Epithelial cell of esophagus (primary cell): ENCODE data around the gene PUM1.

Experiments
- DNase-seq: peaks from one replicate; pipeline ENCODE4 v3.0.0; 2010; ENCODE audit warnings: low read depth
- H3K4me3 ChIP-seq: 2 replicates; pipeline ENCODE4 v1.5.1; 2011; ENCODE audit warnings: mild to moderate bottlenecking, low read length, control low read depth
- TF ChIP-seq, protein P1 (sequence below): IDR thresholded peaks from 2 replicates; pipeline ENCODE4 v1.5.1; 2011; ENCODE audit warnings: low read depth, mild to moderate bottlenecking, low read length, control low read depth, inconsistent platforms; ENCODE audit not compliant: insufficient read depth; ENCODE audit errors: missing control alignments

PUM1 gene

DNA sequence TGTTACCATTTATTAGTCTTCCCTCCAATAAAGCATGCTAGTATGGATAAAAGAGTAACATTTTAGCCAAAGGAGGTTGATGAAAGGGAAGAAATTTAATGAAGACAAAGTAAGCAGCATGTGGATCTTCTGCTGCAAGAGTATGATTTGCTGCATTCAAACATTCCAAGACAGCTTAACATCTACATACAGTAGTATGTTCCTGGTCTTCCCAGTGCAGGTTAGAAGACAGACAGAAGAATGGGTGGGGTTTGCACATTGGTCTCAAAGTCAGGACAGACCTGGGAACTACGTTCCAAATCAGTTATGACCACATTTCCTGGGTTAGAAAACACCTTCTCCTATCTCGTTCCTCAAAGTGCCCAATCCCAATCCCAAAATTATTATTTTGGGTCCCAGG is 43.3 kb downstream of the PUM1 start:
- H3K4me3 ChIP-seq = no peak overlapping the region
- TF ChIP-seq, protein P1, sequence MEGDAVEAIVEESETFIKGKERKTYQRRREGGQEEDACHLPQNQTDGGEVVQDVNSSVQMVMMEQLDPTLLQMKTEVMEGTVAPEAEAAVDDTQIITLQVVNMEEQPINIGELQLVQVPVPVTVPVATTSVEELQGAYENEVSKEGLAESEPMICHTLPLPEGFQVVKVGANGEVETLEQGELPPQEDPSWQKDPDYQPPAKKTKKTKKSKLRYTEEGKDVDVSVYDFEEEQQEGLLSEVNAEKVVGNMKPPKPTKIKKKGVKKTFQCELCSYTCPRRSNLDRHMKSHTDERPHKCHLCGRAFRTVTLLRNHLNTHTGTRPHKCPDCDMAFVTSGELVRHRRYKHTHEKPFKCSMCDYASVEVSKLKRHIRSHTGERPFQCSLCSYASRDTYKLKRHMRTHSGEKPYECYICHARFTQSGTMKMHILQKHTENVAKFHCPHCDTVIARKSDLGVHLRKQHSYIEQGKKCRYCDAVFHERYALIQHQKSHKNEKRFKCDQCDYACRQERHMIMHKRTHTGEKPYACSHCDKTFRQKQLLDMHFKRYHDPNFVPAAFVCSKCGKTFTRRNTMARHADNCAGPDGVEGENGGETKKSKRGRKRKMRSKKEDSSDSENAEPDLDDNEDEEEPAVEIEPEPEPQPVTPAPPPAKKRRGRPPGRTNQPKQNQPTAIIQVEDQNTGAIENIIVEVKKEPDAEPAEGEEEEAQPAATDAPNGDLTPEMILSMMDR = no peak
- DNase-seq = no peak

DNA sequence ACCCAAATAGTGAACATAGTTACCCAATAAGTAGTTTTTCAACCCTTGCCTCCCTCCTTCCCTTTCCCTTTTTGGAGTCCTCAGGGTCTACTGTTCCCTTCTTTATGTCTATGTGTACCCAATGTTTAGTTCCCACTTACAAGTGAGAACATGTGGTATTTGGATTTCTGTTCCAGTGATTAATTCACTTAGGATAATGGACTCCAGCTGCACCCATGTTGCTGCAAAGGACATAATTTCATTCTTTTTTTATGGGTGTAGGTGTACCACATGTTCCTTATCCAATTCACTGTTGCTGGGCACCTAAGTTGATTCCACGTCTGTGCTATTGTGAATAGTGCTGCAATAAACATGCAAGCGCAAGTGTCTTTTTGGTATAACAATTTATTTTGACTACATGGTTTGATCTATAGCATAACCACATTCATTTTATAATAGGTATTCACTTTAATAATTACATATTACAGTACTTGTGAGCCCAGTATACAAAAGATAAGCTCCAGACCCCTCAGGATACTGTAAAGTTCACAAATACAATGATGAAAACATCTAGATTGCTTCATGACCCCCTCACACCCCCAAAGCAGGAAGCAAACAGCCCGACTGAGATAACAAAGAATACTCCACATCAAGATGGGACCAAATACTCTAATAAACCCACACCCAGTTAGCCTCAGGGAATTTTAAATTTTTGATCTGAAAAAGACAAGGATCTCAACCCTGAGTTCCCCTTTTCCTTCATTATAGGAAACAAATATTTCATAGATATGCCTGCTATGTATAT is 45.3 kb downstream of the PUM1 start:
- H3K4me3 ChIP-seq = no peak overlapping the region
- no peak for DNase-seq
- TF ChIP-seq, protein P1 = no peak

DNA sequence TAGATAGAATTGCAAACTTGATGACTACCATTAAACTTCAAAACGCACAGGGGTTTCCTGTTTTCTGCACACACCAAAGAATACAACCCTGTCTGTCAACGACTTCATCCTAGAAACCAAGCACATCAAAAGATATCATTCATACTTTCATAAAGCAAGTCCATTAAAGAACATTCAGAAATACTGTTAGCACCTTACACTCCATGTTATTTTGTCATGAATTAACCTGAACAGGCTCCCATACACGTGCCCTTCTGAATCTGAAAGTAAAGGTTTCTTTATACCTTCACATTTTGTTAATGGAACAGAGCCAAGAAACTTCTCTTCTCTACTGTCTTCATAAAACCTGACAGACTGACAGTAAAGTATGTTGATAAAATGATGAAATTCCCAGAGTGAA is 46.1 kb downstream of the PUM1 start:
- no peak overlapping the region for H3K4me3 ChIP-seq
- TF ChIP-seq, protein P1 = no peak
- DNase-seq = no peak

DNA sequence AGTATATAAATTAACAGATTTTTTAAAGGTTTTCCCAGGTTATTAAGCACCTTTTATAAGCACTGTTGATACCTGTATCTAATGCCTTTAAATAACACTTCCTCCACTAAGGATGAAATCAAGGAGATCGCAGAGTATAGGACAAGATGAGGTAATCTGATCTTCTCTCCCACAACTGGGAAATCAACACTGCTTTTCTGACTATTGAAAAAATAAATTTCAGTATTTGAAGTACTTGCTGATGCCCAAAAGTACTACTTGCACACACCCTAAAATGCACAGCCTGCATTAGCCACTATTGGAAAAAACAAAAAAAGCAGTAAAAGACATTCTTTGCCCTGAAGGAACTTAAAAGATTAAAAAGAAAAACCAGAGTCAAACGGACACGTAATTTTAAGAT is 48.6 kb downstream of the PUM1 start:
- TF ChIP-seq, protein P1 = no peak
- no peak overlapping the region for H3K4me3 ChIP-seq
- no peak for DNase-seq

DNA sequence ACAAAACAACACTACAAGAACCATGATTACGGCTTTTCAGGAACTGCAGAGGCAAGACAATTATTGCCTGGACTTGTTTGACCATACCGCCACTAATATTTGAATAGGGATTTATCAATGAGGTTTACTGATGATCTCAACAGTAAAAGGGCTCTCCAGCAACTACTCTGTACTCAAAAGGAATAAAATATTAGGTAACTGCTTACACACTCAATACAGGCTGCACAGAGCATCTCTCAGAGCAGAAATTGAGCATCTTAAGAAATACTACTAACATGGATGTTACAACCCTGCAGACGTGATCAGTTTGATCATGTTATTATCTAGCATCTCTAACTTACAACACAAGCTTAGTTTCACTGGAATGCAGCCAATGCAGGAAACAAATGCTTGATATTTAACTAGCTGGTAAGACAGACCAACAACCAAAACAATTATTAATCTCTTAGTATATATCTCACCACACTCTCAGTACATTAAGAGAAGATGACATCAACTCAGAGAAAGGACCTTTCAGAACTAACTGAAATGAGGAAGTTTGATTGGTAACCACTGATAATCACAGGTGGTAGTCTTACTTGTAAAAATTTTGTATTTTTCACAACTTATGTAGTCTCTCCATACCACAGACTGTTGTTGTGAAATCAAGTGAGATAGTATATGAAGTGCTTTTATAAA is 52.2 kb downstream of the PUM1 start:
- TF ChIP-seq, protein P1 = no peak
- peak; percentile 77 for DNase-seq

DNA sequence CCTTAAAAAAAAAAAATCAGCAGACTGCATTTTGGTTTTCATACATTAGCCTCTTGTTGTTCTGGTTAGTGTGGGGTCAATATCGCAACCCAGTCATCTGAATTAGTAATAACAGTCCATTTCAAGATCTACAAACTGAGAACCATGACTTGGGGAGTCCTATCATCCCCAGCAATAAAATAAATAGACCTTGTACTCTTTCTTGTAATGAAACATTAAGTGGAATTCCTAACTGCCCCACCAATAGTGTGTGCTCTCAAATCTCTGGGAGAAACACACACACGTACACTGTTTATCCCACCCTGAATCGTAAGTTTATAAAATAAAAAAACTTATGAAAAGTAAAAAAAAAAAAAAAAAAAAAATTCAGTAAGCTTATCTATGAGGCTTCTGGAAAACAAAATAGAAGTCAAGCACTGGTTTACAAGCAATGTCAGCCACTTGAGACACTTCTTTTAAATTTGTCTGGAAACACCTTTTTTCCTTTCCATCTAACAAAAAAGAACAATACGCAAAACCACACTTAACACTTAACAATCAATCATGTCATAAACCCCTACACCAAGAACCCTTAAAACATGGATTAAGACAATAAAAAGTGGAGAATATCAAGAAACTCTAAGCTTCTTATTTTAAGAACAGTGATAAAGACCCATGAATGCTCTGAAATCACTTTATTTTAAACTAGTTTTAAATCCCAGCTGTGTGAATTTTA is 53.1 kb downstream of the PUM1 start:
- no peak overlapping the region for H3K4me3 ChIP-seq
- DNase-seq = no peak
- TF ChIP-seq, protein P1 = no peak

More for the DNA sequence above, 52.2 kb downstream of the PUM1 start:
- H3K4me3 ChIP-seq = no peak overlapping the region
